ENCODE measurements around the gene ATP5PO.
"Not testable (repeated sequence)": the region's sequence is repeated elsewhere in the genome, so short reads cannot be mapped to it uniquely, and the experiment has no call there.

Gene ATP5PO

DNA sequence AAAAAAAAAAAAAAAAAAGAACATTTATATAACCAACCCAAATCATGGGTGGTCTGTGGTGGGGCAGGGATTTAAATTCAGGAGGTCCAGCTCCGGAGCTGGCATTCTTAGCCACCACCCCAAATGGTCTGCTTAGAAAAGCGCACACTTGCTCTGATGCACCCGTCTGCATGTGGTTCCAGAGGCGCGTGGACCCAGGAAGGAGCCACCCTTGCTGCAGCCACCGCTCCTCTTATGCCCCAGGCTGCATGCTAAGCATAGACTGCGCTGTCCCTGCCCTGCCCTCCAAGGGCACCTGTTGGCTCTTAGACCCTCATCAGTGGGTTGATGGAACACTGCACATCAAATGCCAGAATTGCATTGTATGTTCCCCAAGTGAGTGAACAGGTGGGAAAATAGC, 41.4 kb downstream of the ATP5PO start:
- Mint-ChIP-seq H3K27ac (no peak overlapping the region), H3K27me3 (peaks cover 37% of the 10 kb centered on the region), H3K36me3 (no peaks in the 10 kb centered on the region), H3K4me3 (no peak overlapping the region), H3K9me3 (no peaks in the 10 kb centered on the region), H3K4me1 (no peaks in the 10 kb centered on the region)
- ATAC-seq, result no peak

DNA sequence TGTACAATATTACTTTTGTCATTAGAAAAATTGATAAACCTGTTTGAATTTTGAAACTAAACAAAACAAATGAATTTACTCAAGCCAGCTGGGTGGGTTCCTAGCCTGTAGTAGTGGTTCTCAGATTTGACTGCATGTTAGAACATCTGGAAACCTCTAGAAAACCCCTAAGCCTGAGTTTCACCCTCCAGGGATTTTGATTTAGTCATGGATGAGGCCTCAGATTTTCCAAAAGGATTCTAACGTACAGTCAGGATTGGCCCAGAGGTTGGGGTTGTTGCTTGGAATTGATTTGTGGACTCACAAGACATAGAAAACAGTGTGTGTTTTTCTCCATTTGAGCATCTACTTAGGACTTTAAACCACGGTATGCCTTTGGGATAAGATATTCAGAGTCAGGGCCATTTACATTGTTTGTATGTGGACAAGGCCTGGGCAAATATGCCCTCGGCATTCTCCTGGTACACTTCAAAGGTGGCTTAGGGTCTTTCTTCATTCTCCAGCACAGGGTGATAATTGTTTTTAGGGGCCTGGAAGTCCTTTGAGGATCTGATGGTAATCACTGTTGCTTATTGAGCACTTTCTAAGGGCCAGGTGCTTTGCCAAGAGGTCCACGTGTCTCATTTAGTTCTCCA, 42.6 kb downstream of the ATP5PO start:
- Mint-ChIP-seq H3K27me3 (peaks cover 26% of the 10 kb centered on the region), H3K4me3 (no peak overlapping the region), H3K27ac (no peak overlapping the region), H3K36me3 (no peaks in the 10 kb centered on the region), H3K4me1 (no peaks in the 10 kb centered on the region), H3K9me3 (no peaks in the 10 kb centered on the region)
- no peak for ATAC-seq

DNA sequence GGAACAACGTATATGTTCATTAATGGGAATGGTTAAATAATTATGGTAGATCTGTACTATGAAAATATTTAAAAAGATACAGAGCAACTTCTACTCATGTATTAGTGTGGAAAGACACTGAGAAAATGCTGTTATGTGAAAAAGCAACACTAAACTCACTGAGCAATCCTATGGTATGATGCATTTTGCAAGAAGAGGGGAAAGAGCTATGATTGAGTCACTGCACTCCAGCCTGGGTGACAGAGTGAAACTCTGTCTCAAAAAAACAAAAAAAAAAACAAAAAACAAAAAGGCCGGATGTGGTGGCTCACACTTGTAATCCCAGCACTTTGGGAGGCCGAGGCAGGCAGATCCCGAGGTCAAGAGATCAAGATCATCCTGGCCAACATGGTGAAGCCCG, 44.4 kb downstream of the ATP5PO start:
- no peak for ATAC-seq
- Mint-ChIP-seq H3K36me3 (no peaks in the 10 kb centered on the region), H3K4me1 (no peaks in the 10 kb centered on the region), H3K27me3 (peaks cover 13% of the 10 kb centered on the region), H3K27ac (no peak overlapping the region), H3K4me3 (no peak overlapping the region), H3K9me3 (no peaks in the 10 kb centered on the region)

DNA sequence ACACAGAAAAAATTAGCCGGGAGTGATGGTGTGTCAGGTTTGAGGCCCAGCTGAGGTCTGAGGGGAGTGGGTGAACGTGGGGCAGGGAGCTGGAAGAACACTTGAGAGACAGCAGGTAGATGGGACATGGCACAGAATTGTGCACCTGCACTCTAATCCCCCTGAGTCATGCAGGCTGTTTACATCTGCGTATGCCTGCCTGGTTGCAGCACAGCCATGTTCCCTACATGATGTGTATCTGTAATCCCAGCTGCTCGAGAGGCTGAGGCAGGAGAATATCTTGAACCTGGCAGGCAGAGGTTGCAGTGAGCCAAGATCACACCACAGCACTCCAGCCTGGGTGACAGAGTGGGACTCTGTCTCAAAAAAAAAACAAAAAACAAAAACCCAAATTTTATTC, 44.8 kb downstream of the ATP5PO start:
- H3K4me3 Mint-ChIP-seq, result no peak overlapping the region
- peaks cover 12% of the 10 kb centered on the region for H3K27me3 Mint-ChIP-seq
- H3K27ac Mint-ChIP-seq, result no peak overlapping the region
- H3K4me1 Mint-ChIP-seq, result no peaks in the 10 kb centered on the region
- no peak for ATAC-seq
- no peaks in the 10 kb centered on the region for H3K36me3 Mint-ChIP-seq
- H3K9me3 Mint-ChIP-seq, result no peaks in the 10 kb centered on the region

DNA sequence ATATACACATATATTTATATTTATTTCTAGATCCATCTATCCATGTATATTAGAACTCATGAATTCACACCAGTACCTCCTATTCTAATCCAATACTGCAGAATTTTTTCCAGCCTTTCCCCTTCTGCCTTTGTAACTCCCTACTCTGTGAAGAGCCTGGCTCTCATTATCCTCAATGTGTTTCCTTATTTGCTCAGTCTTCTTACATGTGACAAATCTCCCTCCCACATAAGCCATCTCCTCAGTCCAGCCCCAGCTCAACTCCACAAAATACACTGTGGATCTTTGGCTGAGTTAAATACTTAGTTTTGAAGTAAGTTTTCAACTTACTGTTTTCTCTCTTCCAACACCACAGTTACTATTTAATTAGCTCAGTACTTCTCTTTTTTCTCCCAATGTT, 45.7 kb downstream of the ATP5PO start:
- peaks cover 12% of the 10 kb centered on the region for H3K27me3 Mint-ChIP-seq
- H3K27ac Mint-ChIP-seq, result no peak overlapping the region
- no peak overlapping the region for H3K4me3 Mint-ChIP-seq
- no peak for ATAC-seq
- no peaks in the 10 kb centered on the region for H3K36me3 Mint-ChIP-seq
- H3K4me1 Mint-ChIP-seq, result no peaks in the 10 kb centered on the region
- H3K9me3 Mint-ChIP-seq, result no peaks in the 10 kb centered on the region

DNA sequence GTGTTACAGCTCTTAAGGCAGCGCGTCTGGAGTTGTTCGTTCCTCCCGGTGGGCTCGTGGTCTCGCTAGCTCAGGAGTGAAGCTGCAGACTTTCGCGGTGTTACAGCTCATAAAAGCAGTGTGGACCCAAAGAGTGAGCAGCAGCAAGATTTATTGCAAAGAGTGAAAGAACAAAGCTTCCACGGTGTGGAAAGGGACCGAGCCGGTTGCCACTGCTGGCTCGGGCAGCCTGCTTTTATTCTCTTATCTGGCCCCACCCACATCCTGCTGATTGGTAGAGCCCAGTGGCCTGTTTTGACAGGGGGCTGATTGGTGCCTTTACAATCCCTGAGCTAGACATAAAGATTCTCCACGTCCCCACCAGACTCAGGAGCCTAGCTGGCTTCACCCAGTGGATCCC, 47.7 kb downstream of the ATP5PO start:
- H3K4me3 Mint-ChIP-seq, H3K27ac Mint-ChIP-seq, H3K9me3 Mint-ChIP-seq, H3K4me1 Mint-ChIP-seq, ATAC-seq, H3K36me3 Mint-ChIP-seq: not testable (repeated sequence)
- peaks cover 18% of the 10 kb centered on the region for H3K27me3 Mint-ChIP-seq

DNA sequence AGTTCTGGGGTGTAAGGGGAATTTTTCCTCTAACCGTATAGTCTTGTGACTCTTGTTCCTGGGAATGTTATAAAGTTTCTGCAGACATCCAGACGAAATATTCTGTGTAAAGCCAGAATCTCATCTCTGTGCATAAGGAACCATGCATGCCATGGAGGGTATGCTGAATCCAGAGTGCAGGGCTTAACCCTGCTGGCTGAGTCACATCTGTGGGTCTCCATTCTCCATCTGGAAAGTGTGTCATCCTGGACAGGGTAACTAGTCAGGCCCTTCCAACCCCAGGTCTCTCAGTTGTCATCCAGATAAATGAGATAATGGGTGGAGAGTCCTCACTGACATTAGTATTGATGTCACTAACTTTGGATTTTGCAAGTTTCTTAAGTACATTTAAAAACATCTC, 48.8 kb downstream of the ATP5PO start:
- Mint-ChIP-seq H3K4me1 (no peaks in the 10 kb centered on the region), H3K9me3 (no peaks in the 10 kb centered on the region), H3K4me3 (no peak overlapping the region), H3K27me3 (peaks cover 26% of the 10 kb centered on the region), H3K36me3 (no peaks in the 10 kb centered on the region), H3K27ac (no peak overlapping the region)
- no peak for ATAC-seq

DNA sequence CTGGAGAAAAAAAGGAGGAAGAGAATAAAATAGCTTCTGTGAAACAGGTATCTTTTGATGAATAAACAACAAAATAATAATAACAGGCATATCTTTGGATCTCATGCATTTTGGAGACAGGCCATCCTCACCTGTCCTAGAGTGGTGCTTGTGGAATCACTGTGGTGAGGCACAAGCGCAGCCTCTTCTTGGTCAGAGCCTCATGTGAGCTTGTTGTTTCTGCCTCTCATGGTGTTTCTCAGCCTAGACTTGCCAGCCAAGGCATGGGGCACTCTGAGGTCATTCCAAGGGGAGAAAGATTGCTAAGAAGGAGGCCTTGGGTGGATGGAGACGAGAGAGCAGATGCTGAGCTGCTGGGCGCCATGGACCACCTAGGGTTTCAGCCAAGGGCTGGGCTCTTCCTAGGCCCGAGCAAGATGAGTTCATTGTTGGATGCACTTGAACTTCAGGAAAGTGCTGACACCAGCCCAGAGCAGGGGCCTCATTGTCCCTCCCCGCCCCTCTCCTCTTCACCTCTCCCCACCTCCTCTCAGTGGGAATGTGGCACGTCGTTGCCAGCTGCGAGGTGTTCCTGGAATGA, 49.5 kb downstream of the ATP5PO start:
- no peak for ATAC-seq
- H3K36me3 Mint-ChIP-seq, result no peaks in the 10 kb centered on the region
- no peaks in the 10 kb centered on the region for H3K4me1 Mint-ChIP-seq
- H3K27ac Mint-ChIP-seq, result no peak overlapping the region
- H3K27me3 Mint-ChIP-seq, result peaks cover 26% of the 10 kb centered on the region
- no peaks in the 10 kb centered on the region for H3K9me3 Mint-ChIP-seq
- H3K4me3 Mint-ChIP-seq, result no peak overlapping the region

DNA sequence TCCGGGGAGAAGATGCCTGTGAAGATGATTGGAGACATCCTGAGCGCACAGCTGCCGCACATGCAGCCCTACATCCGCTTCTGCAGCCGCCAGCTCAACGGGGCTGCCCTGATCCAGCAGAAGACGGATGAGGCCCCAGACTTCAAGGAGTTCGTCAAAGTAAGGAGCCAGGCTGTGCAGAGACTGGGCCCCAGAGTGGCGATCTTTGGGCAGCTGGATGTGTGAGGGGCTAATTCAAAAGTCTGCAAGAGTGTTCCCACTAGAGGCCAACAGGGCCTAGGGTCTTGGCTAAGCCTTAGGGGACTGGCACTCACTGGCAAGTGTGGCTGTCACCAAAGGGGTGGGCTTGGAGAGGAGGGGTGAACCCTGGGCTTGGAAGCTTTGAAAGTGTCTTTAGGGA, 50.4 kb downstream of the ATP5PO start:
- Mint-ChIP-seq H3K4me3 (no peak overlapping the region), H3K4me1 (no peaks in the 10 kb centered on the region), H3K27ac (no peak overlapping the region), H3K36me3 (no peaks in the 10 kb centered on the region), H3K27me3 (peaks cover 26% of the 10 kb centered on the region), H3K9me3 (no peaks in the 10 kb centered on the region)
- no peak for ATAC-seq

DNA sequence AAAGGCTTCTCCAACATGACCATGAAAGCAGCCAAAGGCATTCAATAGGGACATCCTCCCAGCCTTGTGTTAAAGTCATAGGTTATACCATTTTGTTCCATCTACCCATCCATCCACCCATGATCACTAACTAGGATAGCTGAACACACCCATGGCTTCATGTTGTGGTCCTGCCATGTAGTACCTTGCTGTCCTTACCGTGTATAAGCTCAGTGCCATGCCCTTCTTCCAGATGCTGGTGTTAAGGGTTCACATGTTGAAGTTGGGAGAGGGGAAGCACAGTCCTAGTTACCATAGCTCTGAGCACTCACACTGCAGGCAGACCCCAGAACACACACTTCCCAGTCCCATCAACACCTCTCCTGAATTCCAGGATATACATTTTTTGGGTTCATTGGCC, 51.5 kb downstream of the ATP5PO start:
- H3K36me3 Mint-ChIP-seq, result no peaks in the 10 kb centered on the region
- H3K27ac Mint-ChIP-seq, result no peak overlapping the region
- H3K27me3 Mint-ChIP-seq, result peaks cover 33% of the 10 kb centered on the region
- no peaks in the 10 kb centered on the region for H3K4me1 Mint-ChIP-seq
- H3K4me3 Mint-ChIP-seq, result no peak overlapping the region
- no peaks in the 10 kb centered on the region for H3K9me3 Mint-ChIP-seq
- no peak for ATAC-seq

DNA sequence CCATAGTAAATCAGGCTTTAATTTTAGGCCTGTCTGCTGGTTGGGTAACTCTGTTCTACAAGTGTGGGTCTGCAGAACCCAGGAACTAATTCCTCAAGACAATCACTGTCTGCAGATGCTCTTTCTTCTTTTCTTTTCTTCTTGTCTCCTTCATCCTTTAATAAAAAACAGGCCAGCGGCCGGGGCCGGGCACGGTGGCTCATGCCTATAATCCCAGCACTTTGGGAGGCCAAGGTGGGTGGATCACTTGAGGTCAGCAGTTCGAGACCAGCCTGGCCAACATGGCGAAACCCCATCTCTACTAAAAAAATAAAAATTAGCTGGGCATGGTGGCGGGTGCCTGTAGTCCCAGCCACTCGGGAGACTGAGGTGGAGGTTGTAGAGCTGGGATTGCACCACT, 52.4 kb downstream of the ATP5PO start:
- H3K9me3 Mint-ChIP-seq, H3K36me3 Mint-ChIP-seq, H3K4me3 Mint-ChIP-seq, H3K4me1 Mint-ChIP-seq, ATAC-seq, H3K27ac Mint-ChIP-seq: not testable (repeated sequence)
- H3K27me3 Mint-ChIP-seq, result peaks cover 42% of the 10 kb centered on the region

DNA sequence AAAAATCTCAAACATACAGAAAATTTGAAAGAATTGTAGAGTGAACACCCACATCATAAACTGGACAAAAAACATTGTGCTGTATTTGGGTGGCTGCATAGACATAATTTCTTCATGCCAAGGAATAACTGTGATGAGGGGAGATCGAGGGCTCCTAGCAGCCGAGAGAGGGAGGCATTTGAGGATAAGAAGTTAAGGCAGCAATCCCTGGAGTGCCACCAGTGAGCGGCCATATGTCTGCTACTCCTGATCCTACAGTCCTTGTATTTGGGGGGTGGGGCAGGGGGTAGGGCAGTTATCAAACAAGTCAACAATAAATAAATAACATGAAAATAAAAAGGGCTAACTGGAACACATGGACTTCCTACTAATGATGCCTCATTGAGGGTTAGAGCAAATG, 54.5 kb downstream of the ATP5PO start:
- Mint-ChIP-seq H3K27ac (no peak overlapping the region), H3K4me1 (no peaks in the 10 kb centered on the region), H3K4me3 (no peak overlapping the region), H3K9me3 (no peaks in the 10 kb centered on the region), H3K36me3 (no peaks in the 10 kb centered on the region), H3K27me3 (peaks cover 42% of the 10 kb centered on the region)
- ATAC-seq, result no peak

DNA sequence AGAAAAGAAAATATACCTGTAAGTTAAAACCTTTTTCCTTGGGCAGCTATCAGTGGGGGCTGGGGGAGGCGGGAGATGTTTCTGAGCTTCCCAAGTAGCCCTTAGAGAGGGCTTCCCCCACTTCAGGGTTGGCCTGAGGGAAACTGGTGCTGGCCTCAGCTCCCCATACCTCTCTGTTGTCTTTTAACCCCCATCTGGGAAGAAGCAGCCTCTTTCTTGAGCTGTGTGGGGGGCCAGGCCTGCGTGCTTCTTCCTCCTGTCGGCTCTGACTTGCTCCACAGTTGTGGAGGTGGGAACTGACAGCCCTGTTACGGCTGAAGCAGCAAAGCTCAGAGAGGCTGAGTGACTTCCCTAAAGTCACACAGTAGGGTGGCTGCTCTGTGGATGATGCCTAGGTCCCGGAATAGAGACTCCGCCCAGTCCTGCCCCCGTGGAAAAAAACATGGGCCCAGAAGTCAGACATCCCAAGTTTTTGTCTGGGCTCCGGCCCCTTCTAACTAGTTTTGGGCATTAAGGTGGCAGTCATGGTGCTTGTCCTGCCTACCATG, 55.2 kb downstream of the ATP5PO start:
- H3K27me3 Mint-ChIP-seq, result peaks cover 35% of the 10 kb centered on the region
- H3K9me3 Mint-ChIP-seq, result no peaks in the 10 kb centered on the region
- no peak overlapping the region for H3K4me3 Mint-ChIP-seq
- H3K4me1 Mint-ChIP-seq, result no peaks in the 10 kb centered on the region
- H3K36me3 Mint-ChIP-seq, result no peaks in the 10 kb centered on the region
- ATAC-seq, result no peak
- H3K27ac Mint-ChIP-seq, result no peak overlapping the region

DNA sequence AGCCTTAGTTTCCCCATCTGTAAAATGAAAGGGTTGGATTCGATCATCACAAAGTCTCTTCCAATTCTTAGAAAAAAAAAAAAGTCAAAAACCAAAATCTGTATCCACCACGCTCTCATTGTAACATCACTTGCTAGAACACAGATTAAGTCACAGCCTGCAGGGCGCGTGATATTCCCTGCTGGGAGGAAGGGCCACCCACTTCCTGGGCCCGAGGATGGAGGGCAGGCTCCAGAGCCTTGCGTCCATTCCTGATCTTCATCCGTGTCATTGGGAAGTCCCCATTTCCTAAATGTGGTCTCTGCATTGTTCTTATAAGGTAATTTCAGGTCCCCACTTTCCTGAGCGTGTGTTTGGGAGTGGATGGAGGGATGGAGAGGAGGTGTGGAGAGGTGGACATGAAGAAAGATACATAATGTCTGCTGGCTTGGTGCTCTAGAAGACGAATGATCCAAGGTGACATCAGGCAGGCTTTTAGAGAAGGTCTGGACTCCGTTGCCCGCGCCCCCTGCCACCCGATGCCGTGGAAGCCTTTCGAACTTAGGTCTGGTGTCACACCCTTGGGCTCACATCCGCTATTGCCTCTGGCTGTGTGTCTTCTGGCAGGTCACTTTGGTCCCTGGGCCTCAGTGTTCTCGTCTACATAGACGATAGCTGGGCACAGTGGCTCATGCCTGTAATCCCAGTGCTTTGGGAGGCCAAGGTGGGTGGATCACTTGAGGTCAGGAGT, 56.1 kb downstream of the ATP5PO start:
- ATAC-seq, result no peak
- no peaks in the 10 kb centered on the region for H3K4me1 Mint-ChIP-seq
- no peaks in the 10 kb centered on the region for H3K36me3 Mint-ChIP-seq
- no peaks in the 10 kb centered on the region for H3K9me3 Mint-ChIP-seq
- peaks cover 26% of the 10 kb centered on the region for H3K27me3 Mint-ChIP-seq
- H3K4me3 Mint-ChIP-seq, result no peak overlapping the region
- no peak overlapping the region for H3K27ac Mint-ChIP-seq

DNA sequence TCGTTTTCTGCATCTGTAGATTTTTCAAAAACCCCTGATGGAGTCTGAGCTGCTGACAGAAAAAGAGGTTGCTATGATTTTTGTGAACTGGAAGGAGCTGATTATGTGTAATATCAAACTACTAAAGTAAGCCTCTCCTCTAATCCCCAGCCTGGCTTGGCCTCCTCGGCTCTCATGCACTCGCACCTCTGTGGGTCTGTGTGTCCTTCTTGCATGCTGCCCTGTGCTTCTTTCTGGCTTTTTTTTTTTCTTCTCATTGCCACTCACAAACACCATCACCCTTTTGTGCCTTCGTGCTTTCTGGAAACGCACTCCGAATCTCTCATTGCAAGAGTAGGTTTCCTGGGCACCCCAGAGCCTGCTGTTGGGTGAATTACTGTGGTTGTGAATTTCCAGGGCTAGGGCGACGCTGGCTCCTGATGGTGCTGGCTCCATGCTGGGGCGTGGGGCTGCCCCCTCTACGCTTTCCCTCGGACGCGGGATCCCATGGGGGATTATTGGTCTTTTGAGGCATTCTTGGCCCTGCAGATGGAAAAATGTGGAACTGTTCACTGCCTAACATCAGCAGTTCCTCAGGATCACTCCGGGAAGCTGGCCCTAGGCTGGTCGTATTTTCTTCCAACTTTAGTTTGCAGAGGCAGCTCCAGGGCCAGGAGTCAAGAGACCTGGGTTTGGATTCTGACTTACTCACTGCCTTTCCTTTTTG, 56.8 kb downstream of the ATP5PO start:
- Mint-ChIP-seq H3K36me3 (no peaks in the 10 kb centered on the region), H3K27ac (no peak overlapping the region), H3K4me3 (no peak overlapping the region), H3K27me3 (peaks cover 27% of the 10 kb centered on the region), H3K4me1 (no peaks in the 10 kb centered on the region), H3K9me3 (no peaks in the 10 kb centered on the region)
- ATAC-seq, result no peak
